Measurements from ENCODE around the gene PALLD. TPM values are rescaled to one million over a fixed set of nuclear protein-coding genes. Genes with fewer than 3 reads are reported as not detected.

The PALLD gene
- total and polyA plus RNA-seq, 12 donors: 30.3 to 203 (median 90.5) TPM

DNA sequence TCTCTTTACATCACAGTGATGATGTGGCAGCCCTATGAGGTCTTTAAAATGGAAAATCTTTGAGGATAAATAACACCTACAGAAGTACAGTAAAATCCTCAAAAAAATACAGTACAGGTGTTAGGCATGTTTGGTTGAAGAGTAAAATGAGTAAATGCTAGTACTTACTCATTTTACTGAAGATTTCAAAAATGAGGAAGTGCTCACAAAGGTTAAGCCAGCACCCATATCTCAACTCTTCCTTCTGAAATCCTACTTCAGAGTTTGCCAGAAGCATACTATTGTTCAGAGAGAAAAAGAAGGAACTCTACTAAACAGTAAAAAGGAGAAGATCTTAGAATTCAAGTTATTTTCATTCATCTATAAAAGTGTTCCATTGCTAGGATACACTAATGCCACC lies 382.3 kb downstream of the PALLD start:
- Histone ChIP-seq H3K27me3 (no peaks in the 10 kb centered on the region), H3K36me3 (replicated peaks in 1 of 2) (no peaks in the 10 kb centered on the region), H3K4me1 (replicated peaks in 1 of 2) (peaks cover 6 to 42% of the 10 kb centered on the region in 2 donors), H3K27ac (peak overlapping the region in 2 of 5 donors; percentile 15 to 41), H3K9me3 (replicated peaks in 1 of 3) (no peaks in the 10 kb centered on the region), H3K4me3 (no peak overlapping the region)
- intact Hi-C loops (cut with DNase I): no loop called here
- no peak for TF ChIP-seq POLR2A (IDR thresholded peaks at IDR 0.05)
- no peak for TF ChIP-seq CTCF (IDR thresholded peaks at IDR 0.05)
- no peak for DNase-seq

DNA sequence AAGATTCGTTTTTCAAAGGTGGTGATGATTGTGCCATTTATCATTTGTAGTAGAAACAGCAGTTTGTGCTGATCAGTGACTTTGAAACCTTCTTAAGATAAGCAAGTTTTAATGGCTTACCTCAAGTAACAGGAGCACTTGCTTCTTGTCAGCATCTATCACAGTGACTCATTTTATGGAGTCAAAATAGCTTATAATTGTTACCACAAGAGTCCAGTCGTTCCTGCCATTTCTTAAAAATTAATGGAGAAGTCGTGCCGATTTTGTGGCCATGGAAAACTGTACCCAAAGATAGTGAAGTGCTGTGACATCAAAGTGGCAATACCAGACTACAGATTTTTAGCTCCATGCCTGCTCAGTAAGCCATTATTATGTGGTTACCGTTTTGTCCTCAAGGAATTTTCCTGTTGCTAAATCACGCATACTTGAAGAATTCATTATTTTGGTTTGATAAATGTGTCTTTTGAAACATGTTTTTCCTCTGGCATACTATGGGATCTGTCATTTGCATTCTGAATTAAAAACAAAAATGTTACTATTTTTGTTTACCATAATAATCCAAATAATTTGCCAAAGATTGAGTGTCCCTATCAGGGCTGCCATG lies 383.3 kb downstream of the PALLD start:
- Histone ChIP-seq H3K36me3 (replicated peaks in 1 of 2) (no peaks in the 10 kb centered on the region), H3K4me1 (replicated peaks in 1 of 2) (peaks cover 6 to 42% of the 10 kb centered on the region in 2 donors), H3K4me3 (no peak overlapping the region), H3K27me3 (no peaks in the 10 kb centered on the region), H3K27ac (peak overlapping the region in 2 of 5 donors; percentile 6 to 29), H3K9me3 (replicated peaks in 1 of 3) (no peaks in the 10 kb centered on the region)
- no peak for DNase-seq
- TF ChIP-seq POLR2A (IDR thresholded peaks at IDR 0.05) (no peak), CTCF (IDR thresholded peaks at IDR 0.05) (no peak)
- 62 to 70% (median 66%) methylated on average over 6 of the region's 6 CpGs for WGBS, 4 donors
- intact Hi-C loops (cut with DNase I): no loop called here

DNA sequence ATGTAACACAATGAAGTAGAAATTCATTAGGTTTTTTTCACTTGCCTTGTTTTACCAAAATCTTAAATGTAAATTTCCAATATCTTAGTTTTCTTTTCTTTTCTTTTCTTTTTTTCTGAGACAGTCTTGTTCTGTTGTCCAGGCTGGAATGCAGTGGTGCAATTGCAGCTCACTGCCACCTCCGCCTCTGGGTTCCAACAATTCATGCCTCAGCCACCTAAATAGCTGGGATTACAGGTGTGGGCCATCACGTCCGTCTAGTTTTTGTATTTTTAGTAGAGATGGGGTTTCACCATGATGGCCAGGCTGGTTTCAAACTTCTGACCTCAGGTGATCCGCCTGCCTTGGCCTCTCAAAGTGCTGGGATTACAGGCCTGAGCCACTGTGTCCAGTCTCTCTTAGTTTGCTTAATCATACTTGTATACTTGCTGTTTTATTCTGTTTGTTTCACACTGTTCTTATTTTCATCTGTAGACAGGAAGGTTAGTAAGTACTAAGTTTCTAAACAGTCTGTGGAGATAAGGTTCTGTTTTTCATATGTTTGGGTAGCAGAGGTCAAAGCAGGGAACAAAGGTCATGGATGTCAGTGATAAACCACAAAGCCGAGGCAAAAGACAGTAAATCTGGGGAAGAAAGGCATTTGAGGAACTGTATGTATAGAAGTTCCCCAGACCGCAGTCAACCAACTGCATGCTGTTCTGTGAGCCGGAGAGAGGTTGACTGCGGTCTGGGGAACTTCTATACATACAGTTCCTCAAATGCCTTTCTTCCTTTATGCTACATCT lies 384.2 kb downstream of the PALLD start:
- Histone ChIP-seq H3K4me1 (replicated peaks in 1 of 2) (peaks cover 6 to 45% of the 10 kb centered on the region in 2 donors), H3K36me3 (replicated peaks in 1 of 2) (no peaks in the 10 kb centered on the region)
- intact Hi-C loops (cut with DNase I): no loop called here

More for the DNA sequence above, 384.2 kb downstream of the PALLD start:
- 68 to 75% (median 73%) methylated on average over 8 of the region's 8 CpGs for WGBS, 4 donors
- Histone ChIP-seq H3K27me3 (no peaks in the 10 kb centered on the region), H3K27ac (peak overlapping the region in 1 of 5 donors; percentile 29), H3K4me3 (no peak overlapping the region), H3K9me3 (replicated peaks in 1 of 3) (no peaks in the 10 kb centered on the region)
- TF ChIP-seq POLR2A (IDR thresholded peaks at IDR 0.05) (no peak), CTCF (IDR thresholded peaks at IDR 0.05) (no peak)
- no peak for DNase-seq
